Stimulated activated CD8-positive, alpha-beta memory T cell treated with anti-CD3 and anti-CD28 coated beads, Interleukin-4, amount 100 ng/mL, for 48 hours (primary cell): ENCODE results near the gene ACAP3.
A peak's percentile ranks its signal among the peaks of the same experiment; 100 is the strongest.
"Not testable (repeated sequence)": the region's sequence is repeated elsewhere in the genome, so short reads cannot be mapped to it uniquely, and the experiment has no call there.

Source experiments
- DNase-seq: peaks from one replicate; pipeline ENCODE4 v3.0.0-alpha.2; 2020

ACAP3 gene

DNA sequence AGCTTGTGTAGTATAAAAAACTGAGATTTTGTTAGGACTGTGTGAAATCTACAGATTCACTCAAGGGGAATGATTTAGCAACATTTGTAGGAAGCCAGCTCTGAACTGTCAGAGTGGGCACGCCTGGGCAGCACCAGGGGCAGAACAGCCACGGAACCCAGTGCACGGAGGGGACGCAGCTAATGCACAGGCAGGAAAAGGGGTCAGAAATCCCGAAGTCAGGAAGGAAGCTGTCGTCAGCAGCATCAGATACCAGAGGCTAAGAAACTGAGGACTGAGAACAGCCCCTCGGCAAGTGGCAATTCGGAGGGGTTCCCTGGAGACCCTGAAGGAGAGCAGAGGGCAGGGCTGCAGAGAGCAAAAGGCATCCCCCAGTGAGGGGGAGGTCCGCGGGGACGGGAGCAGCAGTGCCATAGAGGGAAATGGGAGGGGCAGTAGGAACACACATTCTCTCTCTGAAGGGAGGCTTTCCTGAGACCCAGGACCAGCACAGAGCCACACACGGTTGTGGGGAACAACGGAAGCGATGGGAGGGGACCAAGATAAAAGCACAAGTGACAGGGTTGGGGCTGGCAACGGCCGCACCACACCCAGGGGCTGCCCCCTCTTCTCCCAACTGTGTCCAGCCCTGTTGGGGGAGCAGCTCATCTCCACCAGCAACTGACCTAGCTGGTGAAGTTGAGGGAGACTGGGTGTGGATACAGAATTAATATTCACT, 46.7 kb downstream of the ACAP3 start:
- DNase-seq = no peak

DNA sequence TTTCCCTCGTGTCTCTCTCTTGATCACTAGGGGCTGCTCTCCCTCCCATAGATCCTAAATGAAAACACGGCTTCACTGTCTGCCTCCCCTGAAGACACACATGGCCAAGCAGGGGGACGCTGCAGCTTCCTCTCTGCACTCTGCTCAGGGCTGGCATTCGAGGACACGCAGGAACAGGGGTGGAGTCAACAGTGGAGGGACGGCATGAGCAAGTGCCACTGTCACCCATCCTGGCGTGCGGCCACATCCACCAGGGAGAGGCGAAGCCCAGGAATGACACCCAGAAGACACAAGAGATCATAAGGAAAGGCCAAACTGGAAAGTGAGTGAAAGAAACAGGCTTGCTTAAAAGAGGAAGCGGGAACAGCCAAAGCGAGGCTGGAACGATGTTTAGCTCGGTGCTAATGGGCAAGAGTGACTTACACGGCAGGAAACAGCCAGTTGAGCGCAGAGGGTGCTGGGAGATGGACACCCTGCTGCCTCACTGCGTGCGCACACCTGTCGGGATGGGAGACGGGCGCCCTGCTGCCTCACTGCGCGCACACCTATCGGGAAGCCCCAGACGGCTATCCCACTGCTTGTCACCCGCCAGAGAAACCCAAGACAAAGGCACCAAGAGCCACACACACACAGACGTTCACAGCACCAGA, 47.7 kb downstream of the ACAP3 start:
- no peak for DNase-seq

DNA sequence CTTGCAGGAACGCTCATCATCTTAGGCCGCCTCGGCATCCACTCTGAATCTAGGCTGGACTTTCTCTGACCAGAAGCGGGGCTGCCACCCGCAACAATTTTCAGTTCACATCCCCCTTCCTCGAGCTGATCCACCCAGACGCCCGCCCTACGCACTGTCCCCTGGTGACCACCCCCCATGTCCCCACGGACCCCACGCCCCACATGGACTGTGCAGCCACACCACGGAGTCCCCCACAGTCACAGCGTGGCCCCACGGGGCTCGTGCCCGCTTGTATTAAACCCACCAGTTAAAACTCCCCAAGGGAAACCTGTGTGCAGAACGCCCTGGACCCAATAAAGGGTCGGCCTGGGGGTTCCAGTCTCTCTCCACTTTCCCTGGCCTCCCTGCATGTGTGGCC, 48.2 kb downstream of the ACAP3 start:
- no peak for DNase-seq

DNA sequence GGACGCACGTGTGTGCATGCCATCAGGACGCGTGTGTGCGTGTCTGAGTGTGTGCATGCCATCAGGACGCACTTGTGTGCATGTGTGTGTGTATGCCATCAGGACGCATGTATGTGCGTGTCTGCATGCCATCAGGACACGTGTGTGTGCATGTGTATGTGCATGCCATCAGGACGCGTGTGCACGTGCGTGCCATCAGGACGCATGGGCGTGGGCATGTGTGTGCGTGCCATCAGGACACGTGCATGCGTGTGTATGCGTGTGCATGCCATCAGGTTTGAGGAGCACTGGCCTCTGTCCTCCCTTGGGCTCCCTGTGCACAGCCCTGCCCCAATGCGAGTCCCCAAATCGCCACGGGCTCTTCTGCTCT, 48.6 kb downstream of the ACAP3 start:
- no peak for DNase-seq

DNA sequence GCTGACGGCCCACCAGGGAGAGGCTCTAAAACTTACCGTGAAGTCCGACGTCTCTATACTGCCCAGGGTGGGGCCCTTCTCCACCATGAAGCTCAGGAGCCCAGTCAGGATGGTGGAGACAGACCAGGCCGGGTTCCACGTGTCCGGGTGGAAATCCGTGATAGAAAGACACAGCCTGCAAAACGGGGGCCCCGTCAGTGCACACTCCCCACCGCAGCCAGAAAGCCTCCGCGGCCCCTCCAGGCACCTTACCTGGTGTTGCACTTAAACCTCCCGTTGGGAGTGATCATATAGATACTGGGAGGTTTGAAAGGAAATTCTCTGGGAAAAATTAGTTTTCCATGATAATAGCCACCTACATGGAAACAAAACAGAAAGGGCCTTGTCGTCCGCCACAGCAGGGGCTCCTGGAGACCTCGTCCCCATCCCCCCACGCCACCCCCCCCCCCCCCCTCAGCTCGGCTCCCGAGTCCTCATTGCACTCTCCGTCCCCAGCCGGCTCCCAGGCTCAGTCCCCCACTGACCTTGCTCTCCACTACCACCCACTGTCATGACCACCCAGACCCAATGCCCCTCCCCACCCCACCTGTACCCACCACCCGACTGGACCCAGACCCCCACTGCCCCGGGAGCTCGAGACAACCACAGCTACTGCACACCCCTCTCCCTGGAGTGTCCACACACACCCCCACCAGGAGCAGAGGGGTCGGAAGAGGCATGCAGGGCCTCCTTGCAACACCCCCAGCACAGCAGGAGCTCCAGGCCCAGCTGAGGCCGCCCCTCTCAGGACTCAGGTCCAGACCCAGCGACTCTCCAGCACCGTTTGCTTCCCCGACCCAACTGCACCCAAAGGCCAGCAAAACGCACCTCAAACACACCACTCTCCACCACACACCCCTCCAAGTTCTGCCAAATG, 50.5 kb downstream of the ACAP3 start:
- DNase-seq = no peak

DNA sequence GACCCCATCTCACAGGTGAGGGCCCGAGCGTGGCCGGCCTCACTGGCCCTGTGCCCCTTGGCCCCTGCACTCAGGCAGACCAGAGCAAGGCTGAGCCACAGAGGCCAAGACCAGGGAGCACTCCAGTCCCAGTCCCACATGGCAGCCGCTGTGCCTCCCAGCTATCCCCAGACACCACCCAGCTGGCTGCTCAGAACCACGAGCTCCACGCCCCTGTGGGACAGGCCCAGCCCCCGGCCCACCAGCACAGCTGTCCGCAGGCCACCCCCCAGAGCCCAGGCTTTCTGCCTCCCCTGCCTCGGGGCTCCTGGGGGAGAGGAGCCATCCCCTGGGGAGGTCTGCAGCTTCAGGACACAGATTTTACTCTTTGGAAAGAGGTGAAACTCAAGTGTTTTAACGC, 52.1 kb downstream of the ACAP3 start:
- no peak for DNase-seq

DNA sequence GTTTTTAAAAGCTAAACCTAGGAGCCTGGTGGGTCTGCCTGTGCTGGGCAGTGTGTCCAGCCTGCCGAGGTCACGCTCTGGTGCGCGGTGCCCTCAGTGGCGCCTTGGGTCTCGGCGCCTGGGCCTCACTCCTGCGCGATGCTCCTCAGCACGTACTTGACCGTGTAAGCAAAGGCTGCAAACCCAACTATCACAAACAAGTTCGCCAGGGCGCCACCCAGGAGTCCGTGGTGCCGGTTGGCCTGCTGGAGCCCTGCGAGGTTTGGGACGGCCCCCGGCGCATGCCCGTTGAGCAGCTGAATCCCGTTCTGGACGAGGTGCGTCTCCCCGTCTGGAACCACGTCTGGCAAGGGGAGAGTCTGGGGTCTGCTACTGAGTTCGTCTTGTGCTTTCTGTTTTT, 52.7 kb downstream of the ACAP3 start:
- DNase-seq = no peak

DNA sequence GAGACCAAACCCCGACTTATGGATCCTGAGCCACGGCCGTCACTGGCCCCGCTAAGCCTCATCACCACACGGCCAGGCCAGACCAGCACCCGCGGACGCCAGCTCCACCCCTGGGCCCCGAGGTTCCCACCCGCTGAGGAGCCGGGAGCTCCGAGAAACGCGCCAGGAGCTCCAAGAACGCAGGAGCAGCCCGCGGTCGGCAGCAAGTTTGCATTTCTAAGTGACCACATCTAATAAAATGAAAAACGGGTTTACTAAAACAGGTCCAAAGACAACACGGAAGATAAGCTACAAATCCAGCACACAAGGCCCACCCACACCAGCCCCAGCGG, 53.1 kb downstream of the ACAP3 start:
- DNase-seq = no peak

DNA sequence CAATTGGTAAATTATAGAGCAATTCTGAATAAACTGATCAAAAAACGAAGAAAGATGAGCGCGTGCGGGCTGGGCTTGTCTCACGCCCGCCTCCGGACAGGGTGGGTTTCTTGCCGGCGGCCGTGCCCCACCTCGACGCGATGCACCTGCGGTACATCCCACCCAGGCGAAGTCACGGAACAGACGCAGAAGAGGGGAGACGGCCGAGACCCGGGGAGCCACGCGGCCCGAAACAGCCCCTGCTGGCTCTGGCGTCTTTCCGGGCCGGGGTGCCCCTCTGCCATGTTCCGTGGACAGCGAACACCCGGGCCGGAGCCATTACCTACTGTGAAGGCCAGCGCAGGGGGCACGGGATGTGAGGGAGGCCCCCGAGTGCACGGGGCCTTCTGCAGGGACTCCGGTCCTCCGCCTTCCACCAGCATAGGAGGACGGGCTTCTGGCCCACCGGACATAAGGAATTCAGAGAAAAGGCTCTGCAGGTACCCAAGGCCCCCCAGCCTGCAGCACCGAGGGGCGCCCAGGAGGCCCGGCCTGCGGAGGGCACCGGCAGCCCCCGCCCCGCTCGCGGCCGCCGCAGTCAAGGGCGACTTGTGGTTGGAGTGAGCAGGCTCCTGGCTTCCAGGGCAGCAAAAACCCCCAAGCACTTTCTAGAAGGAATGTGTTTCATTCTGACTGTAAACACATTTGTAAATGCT, 53.6 kb downstream of the ACAP3 start:
- no peak for DNase-seq

DNA sequence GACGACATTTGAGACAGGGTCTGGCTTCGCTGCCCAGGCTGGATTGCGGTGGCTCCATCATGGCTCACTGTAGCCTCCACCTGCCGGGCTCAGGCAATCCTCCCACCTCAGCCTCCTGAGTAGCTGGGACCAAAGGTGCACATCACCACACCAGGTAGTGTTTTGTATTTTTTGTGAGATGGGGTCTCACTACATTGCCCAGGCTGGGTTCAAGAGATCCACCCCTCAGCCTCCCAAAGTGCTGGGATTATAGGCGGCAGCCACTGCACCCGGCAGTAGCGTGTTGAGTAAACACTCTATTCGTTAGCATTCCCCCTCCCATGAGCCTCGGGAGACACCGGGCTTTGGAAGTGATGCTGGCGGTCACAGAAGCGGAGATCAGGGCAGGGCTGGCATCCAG, 54.4 kb downstream of the ACAP3 start:
- DNase-seq = no peak

DNA sequence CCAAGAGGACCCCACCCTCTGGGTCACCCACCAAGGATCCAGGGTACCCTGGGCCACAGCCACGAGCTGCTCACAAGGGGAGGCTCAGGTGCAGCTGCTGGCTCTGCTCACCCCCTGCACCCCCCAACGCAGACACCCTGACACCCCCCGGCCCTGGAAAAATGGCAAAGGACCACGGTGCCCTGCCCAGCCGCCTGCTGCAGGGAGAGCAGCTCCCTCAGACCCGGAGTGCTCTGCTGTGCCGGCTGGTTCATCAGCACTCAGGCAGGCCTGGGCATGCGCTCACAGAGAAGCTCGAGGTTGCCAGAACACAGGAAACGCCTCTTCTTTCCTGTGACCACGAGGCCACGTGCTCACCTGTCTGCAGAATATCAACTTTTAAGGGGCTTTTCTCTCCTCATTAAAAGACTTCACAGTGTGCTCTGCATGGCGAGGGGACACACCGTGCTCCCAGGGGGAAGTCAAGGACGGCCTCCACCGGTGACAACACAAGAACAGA, 56.9 kb downstream of the ACAP3 start:
- peak; percentile 69 for DNase-seq

DNA sequence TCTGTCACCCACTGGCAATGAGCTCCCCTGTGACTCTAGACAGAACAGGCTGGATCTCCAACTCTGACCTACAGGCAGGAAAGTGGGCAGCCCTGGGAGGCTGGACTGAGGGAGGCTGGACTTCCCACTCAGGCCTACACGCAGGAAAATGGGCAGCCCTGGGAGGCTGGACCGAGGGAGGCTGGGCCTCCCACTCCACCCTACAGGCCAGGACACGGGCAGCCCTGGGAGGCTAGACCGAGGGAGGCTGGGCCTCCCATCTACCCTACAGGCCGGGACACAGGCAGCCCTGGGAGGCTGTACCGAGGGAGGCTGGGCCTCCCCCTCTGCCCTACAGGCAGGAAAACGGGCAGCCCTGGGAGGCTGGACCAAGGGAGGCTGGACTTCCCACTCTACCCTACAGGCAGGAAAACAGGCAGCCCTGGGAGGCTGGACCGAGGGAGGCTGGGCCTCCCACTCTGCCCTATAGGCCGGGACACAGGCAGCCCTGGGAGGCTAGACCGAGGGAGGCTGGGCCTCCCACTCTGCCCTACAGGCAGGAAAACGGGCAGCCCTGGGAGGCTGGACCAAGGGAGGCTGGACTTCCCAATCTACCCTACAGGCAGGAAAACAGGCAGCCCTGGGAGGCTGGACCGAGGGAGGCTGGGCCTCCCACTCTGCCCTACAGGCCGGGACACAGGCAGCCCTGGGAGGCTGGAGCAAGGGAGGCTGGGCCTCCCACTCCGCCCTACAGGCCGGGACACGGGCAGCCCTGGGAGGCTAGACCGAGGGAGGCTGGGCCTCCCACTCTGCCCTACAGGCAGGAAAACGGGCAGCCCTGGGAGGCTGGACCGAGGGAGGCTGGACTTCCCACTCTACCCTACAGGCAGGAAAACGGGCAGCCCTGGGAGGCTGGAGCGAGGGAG, 59.5 kb downstream of the ACAP3 start:
- DNase-seq = not testable (repeated sequence)

DNA sequence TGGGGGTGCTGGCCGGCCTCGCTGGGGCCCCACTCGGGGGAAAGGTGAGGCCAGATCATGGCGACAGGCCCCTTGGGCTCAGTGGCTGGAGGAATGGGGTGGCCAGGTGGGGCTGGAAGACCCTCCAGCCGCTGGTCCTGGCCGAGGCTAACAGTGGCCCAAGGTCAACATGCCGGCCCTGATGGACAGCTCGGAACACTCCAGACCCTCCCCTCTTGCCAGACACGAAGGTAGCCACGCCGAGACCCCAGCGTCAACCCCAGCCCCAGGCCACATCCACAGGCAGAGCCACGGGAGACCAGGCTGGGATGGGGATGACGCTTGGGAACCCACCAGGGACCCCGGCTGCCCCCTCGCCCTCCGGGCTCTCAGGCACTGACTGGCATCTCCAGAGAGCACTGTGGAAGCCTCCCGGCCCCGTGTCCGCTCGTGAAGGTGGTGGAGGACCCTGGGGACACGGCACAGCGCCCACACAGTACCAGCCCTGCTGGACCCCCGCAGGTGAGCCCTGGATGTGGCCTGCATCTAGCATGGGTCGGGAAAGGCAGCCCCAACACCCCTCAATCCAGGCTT, 60.3 kb downstream of the ACAP3 start:
- no peak for DNase-seq

DNA sequence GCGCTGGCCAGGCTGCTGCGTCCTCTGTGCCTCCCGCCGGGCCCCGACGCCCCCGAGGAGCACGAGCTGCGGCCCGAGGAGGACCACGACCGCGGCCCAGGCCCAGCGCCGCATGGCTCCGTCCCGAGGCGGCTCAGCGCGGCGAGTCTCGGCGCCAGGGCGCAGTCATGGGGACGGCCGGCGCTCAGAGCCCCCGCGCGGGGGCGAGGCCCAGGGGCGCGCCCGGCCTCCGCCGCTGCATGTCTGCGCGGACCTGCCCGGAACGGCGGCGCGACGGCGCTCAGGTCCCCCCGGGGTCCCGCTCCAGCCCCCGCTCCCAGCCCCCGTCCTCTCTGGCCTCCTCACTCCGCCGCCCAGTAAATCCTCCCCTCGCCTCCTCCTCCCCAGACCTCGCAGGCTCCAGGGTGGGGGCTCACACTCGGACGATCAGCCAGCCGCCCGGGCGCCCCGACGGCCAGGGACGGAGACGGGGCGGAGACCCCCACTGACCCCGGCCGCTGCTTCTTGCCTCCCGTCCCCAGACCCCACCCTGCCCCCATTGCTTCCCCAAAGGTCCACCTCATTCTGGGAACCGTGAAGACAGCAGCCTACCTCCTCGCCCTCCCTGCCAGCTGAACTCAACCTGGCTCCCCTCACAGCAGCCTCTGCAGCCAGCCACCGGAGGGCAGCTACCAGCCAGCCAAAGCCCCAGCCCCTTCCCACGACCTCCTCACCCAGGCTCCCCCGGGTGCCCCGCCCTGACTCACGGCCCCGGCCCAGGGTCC, 61.0 kb downstream of the ACAP3 start, which contains the start of gene C1QTNF12:
TSS of gene C1QTNF12 (minus strand) at position 146 of the 764 bp plus-strand sequence. CDS start at position 114, 32 bp downstream.
- DNase-seq = no peak

DNA sequence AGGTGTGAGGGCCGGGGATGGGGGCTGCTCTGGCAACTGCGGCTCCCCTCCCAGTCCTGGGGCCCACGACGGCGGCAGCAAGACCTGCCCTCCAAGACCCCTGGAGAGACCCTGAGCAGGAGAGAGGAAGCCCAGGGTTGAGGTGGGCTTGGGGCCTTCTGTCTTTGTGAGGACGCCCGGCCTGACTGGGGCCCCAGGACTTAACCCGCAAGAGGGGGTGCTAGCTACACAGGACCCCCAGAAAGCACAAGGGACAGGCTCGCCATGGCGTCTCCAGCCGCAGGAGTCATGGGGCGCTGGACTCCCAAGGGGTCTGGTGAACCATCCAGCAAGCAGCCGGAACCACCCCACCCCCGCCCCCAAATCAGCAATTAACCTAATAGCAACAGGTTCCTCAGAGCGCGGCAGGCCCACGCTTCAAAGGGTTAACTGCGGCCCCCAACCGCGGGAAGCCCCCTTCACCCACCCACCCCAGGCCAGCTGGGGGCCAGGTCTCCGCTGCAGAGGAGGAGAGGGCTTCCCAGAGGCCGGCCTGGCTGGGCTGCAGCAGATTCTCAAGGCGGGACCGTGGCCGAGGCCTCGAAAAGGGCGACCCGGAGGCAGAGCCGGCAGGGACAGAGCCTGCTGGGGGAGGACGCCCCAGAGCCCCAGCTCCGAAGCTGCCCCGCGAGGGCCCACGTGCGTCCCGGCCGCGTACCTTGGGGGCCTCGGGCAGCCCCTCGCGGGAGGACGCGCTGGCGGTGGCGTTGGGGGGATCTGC, 61.7 kb downstream of the ACAP3 start:
- no peak for DNase-seq

DNA sequence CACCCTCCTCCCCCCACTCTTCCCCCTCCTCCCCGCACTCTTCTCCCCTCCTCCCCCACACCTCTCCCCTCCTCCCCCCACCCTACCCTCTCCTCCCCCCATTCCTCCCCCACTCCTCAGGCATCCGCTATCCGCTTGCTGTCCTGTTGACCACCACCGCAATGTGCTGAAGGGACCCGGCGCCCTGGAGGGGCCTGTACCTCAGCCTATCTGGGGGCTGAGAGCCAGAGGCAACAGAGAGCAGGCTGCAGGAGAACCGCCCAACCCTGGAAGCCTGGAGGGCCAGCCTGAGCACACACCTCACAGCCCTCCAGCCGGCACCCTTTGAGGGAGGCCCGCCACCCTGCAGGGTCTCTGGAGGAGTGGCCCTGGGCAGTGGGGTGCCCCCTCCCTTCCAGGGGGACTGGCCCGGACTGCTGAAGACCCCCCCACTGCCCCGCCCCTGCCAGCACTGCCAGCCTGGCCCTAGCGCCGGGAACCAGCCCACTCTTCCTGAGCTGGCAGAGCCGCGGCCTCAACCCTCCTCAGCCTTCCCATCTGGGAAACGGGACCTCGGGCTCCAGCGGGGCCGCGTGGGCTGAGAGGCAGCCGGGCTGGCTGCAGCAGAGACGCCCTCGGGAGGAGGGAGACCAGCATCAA, 62.4 kb downstream of the ACAP3 start:
- no peak for DNase-seq

DNA sequence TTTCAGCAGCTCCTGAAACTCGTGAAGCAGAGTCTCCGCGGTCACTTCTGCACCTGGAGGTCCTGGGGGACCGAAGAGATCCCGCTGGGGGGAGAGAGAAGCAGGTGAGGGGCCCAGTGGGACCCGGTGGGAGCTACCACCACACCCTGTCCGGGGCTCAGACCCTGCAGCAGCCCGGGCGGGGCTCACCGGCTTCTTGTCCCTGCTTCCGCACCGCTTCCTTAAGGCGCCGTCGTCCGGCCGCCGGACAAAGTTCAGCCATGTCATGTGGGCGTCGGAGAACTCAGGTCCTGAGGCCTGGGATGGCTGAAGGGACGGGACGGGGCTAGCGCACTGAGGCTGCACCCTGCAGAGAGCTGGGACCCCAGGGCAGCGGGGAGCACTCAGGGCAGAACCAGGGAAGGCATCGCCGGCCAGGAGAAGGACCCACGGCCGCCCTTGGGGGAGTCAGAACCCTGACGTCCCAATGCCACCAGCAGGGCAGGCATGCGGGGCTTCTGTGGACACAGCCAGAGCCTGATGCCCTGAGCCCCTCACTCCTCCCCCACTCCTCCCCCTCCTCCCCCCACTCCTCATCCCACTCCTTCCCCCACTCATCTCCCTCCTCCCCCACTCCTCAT, 63.4 kb downstream of the ACAP3 start:
- DNase-seq = no peak

DNA sequence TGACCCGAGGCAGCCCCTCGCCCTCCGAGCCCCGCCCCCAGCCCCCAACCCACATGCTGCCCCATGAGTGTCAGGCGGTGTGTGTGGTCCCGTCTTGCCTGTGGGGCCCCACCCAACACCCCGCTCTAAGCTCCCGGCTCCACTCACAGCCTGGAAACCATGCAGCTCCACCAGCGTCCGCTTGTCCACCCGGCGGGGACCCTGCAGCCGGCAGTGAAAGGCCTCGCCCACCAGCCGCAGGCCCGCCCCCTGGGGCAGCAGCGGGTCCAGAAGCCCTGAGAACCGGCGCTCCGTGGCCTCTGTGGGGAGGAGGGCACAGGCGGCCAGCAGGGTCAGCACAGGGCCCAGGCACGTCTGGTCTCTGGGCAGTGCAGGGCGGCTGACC, 63.9 kb downstream of the ACAP3 start:
- no peak for DNase-seq

DNA sequence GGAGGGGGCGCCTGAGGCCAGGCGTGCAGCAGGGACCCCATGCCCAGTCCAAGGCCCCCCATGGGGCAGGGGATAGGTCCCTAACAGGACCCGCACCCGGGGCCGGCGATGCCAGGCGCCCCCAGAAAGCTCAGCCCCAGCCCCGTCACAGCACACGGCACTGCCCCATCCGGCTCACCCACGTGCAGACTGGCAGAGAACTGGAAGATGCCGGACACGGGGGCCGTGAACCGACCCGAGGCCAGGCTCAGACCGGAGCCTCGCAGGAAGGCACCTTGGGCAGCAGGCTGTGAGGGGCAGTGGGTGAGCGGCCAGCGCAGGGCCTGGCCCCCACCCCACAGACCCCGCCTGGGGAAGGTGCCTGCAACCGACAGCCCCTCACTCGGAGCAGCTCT, 64.5 kb downstream of the ACAP3 start:
- DNase-seq = no peak
